ENCODE data around the gene SHC3. TPM values are rescaled to one million over a fixed set of nuclear protein-coding genes. Genes with fewer than 3 reads are reported as not detected.

Gene SHC3
- total RNA-seq, 1 donor from 2014 or later = 5.1 TPM

DNA sequence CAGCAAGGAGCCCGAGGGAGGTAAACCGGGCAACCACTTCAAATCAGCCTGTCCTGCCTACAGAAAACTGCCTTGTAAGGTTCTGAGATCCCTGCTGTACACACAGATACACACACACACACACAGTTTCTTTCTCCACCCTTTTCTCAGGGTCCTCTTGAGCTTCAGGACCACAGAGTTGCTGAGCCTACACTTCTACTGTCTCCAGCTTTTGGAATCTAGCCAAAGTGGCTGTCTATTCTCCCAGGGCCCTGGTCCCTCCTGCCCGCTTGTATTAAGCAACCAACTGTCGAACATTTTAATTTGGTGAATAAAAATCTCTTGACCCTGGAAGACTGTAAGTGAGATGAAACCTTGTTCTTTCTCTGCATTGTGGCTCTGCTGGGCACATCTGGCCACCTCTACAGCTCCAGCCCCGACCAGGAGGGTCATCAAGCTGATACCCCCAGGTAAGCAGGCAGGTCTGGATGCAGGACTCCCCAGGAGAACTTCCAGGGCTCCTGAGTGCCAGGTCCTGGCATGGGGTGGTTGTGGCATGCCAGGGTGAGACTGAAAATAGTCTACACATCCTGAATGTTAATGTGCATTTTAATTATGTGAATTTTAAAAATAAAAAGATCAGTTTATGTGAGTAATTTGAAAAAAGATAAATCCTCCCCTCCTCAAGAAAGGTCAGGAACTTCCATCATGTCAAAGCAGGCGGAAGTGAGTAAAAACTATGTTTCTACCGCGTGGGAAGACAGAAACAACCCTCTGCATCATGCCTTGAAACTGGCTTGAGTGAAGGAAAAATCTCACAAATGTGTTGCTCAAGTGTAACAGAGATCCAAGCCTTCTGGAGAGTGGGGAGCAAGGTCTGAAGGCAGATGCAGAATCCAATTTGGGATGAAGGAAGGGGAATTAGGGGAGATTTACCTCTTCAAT, 202.4 kb downstream of the SHC3 start:
- DNase-seq (ENCODE audit: low read depth) = no peak
- no peak for TF ChIP-seq CTCF (conservative IDR thresholded peaks at IDR 0.05; ENCODE audit: low read depth, low read length)
- H3K4me3 ChIP-seq (ENCODE audit: low read depth, low read length) = no peak overlapping the region

DNA sequence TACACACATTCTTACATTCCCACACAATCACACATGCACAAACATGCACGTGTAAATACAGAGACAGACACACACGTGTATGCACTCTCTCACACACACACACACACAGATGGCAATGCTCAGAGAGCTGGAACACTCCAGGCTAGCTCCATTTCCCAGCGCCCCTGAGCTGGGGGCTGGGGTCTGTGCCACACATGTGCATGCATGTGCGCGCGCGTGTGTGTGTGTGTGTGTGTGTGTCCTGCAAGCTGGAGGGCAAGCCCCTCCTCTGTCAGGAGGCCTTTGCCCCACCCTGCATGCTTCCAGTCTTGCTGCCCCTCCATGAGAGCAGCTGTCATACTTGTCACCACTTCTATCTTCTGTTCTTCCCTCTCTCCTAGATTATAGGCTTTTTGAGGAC, 204.0 kb downstream of the SHC3 start:
- no peak overlapping the region for H3K4me3 ChIP-seq (ENCODE audit: low read depth, low read length)
- DNase-seq (ENCODE audit: low read depth) = no peak
- TF ChIP-seq CTCF (conservative IDR thresholded peaks at IDR 0.05; ENCODE audit: low read depth, low read length) = no peak

DNA sequence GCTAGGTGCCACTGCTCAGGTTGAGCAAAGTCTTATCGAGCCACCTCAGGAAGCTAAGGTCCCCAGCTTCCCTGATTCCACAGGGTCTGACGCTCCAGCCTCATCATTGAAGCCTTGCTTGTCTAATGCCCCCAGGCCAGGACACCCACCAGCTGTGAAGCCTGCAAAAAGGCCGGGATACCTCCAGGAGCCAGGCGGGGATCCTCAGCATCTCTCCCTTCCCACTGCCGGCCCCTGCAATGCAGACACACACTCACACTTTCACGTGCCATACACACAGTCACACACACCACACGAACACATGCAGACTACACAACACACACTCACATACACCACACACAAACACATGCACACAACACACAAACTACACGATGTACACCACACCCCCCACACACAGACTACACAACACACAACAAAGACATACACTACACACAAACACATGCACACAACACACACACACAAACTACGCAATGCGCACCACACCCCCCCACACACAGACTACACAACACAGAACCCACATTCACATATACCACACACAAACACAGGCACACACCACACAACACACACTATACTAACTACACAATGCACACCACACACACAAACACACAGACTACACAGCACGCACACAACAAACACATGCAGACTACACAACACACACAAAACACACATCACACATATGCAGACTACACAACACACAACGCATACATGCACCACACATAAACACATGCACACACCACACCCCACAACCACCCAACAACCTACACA, 205.2 kb downstream of the SHC3 start:
- DNase-seq (ENCODE audit: low read depth) = no peak
- no peak overlapping the region for H3K4me3 ChIP-seq (ENCODE audit: low read depth, low read length)
- no peak for TF ChIP-seq CTCF (conservative IDR thresholded peaks at IDR 0.05; ENCODE audit: low read depth, low read length)

- H3K4me3 ChIP-seq (ENCODE audit: low read depth, low read length) = no peak overlapping the region
- DNase-seq (ENCODE audit: low read depth) = no peak
- no peak for TF ChIP-seq CTCF (conservative IDR thresholded peaks at IDR 0.05; ENCODE audit: low read depth, low read length)
Observed at GRCh38 chr9:88972401-88972800, 206.2 kb downstream of the SHC3 start.

- TF ChIP-seq CTCF (conservative IDR thresholded peaks at IDR 0.05; ENCODE audit: low read depth, low read length) = no peak
- no peak overlapping the region for H3K4me3 ChIP-seq (ENCODE audit: low read depth, low read length)
- no peak for DNase-seq (ENCODE audit: low read depth)
Observed at GRCh38 chr9:88971131-88971960, 207.3 kb downstream of the SHC3 start.

GRCh38 chr9:88969646-88970373, 208.8 kb downstream of the SHC3 start:
- no peak for TF ChIP-seq CTCF (conservative IDR thresholded peaks at IDR 0.05; ENCODE audit: low read depth, low read length)
- no peak for DNase-seq (ENCODE audit: low read depth)
- H3K4me3 ChIP-seq (ENCODE audit: low read depth, low read length) = no peak overlapping the region
